ENCODE data around the gene NOP10. TPM values are rescaled to one million over a fixed set of nuclear protein-coding genes. Genes with fewer than 3 reads are reported as not detected.
"Not testable (repeated sequence)": the region's sequence is repeated elsewhere in the genome, so short reads cannot be mapped to it uniquely, and the experiment has no call there.

Gene NOP10
- 100 to 1,000 TPM; 285 to 303 TPM for total RNA-seq

GRCh38 chr15:34342737-34343575 lies at the start of gene NOP10, which contains the start of gene NUTM1:
Gene NOP10 (minus strand): TSS chr15:34343136. CDS start chr15:34343073, 63 bp downstream.
Gene NUTM1 (plus strand): TSS chr15:34343315. CDS start chr15:34343697, 382 bp downstream.
- Mint-ChIP-seq H3K27ac (no peak within 1 kb of the TSS), H3K9me3 (no peaks in the 10 kb centered on the region)

GRCh38 chr15:34389594-34390086 lies 46.7 kb upstream of the NOP10 start:
- H3K27ac Mint-ChIP-seq: not testable (repeated sequence)

More at GRCh38 chr15:34342737-34343575, at the start of gene NOP10, which contains the start of gene NUTM1:
- Mint-ChIP-seq H3K4me3 (no peak within 1 kb of the TSS), H3K27me3 (no peaks in the 10 kb centered on the region), H3K4me1 (peaks cover 23% of the 10 kb centered on the region), H3K36me3 (peaks cover 26% of the 10 kb centered on the region)
- peak; percentile 93 for DNase-seq

GRCh38 chr15:34381829-34382521 lies 39.0 kb upstream of the NOP10 start:
- not testable (repeated sequence) for H3K36me3 Mint-ChIP-seq, H3K27me3 Mint-ChIP-seq, H3K27ac Mint-ChIP-seq, DNase-seq, H3K9me3 Mint-ChIP-seq, H3K4me1 Mint-ChIP-seq, H3K4me3 Mint-ChIP-seq

More at GRCh38 chr15:34389594-34390086, 46.7 kb upstream of the NOP10 start:
- H3K4me3 Mint-ChIP-seq, H3K36me3 Mint-ChIP-seq, H3K27me3 Mint-ChIP-seq, H3K4me1 Mint-ChIP-seq, H3K9me3 Mint-ChIP-seq, DNase-seq: not testable (repeated sequence)

- H3K4me1 Mint-ChIP-seq, H3K36me3 Mint-ChIP-seq, H3K27me3 Mint-ChIP-seq, H3K9me3 Mint-ChIP-seq, H3K27ac Mint-ChIP-seq, H3K4me3 Mint-ChIP-seq, DNase-seq: not testable (repeated sequence)
These were observed 37.6 kb upstream of the NOP10 start for GRCh38 chr15:34380491-34380890.

GRCh38 chr15:34376856-34377255 lies 33.9 kb upstream of the NOP10 start:
- Mint-ChIP-seq H3K27me3 (no peaks in the 10 kb centered on the region), H3K36me3 (peaks cover 4% of the 10 kb centered on the region), H3K9me3 (no peaks in the 10 kb centered on the region), H3K4me1 (no peaks in the 10 kb centered on the region), H3K27ac (no peak overlapping the region), H3K4me3 (no peak overlapping the region)
- no peak for DNase-seq

GRCh38 chr15:34375541-34375940 lies 32.6 kb upstream of the NOP10 start:
- not testable (repeated sequence) for H3K36me3 Mint-ChIP-seq, H3K4me3 Mint-ChIP-seq, H3K27ac Mint-ChIP-seq, DNase-seq, H3K4me1 Mint-ChIP-seq, H3K9me3 Mint-ChIP-seq, H3K27me3 Mint-ChIP-seq

GRCh38 chr15:34374816-34375215 lies 31.9 kb upstream of the NOP10 start:
- Mint-ChIP-seq H3K36me3 (peaks cover 4% of the 10 kb centered on the region), H3K27ac (no peak overlapping the region), H3K27me3 (no peaks in the 10 kb centered on the region), H3K4me3 (no peak overlapping the region), H3K4me1 (peaks cover 5% of the 10 kb centered on the region), H3K9me3 (no peaks in the 10 kb centered on the region)
- DNase-seq: no peak

- Mint-ChIP-seq H3K4me3 (no peak overlapping the region), H3K27me3 (no peaks in the 10 kb centered on the region), H3K27ac (no peak overlapping the region), H3K36me3 (no peaks in the 10 kb centered on the region), H3K4me1 (peaks cover 8% of the 10 kb centered on the region), H3K9me3 (no peaks in the 10 kb centered on the region)
- DNase-seq: no peak
These were observed 31.0 kb upstream of the NOP10 start for GRCh38 chr15:34373951-34374350.

- no peaks in the 10 kb centered on the region for H3K27me3 Mint-ChIP-seq
- no peak for DNase-seq
- H3K4me3 Mint-ChIP-seq: no peak overlapping the region
- peaks cover 17% of the 10 kb centered on the region for H3K4me1 Mint-ChIP-seq
- H3K36me3 Mint-ChIP-seq: peaks cover 1% of the 10 kb centered on the region
- H3K9me3 Mint-ChIP-seq: no peaks in the 10 kb centered on the region
- H3K27ac Mint-ChIP-seq: no peak overlapping the region
These were observed 27.7 kb upstream of the NOP10 start for GRCh38 chr15:34370643-34371042.

- no peaks in the 10 kb centered on the region for H3K27me3 Mint-ChIP-seq
- no peaks in the 10 kb centered on the region for H3K9me3 Mint-ChIP-seq
- peaks cover 1% of the 10 kb centered on the region for H3K36me3 Mint-ChIP-seq
- no peak for DNase-seq
- H3K4me1 Mint-ChIP-seq: peaks cover 22% of the 10 kb centered on the region
- H3K27ac Mint-ChIP-seq: no peak overlapping the region
- H3K4me3 Mint-ChIP-seq: no peak overlapping the region
These were observed 27.2 kb upstream of the NOP10 start for GRCh38 chr15:34370129-34370528.

- H3K4me1 Mint-ChIP-seq: peaks cover 27% of the 10 kb centered on the region
- no peaks in the 10 kb centered on the region for H3K9me3 Mint-ChIP-seq
These were observed 24.5 kb upstream of the NOP10 start, which contains the start of gene LPCAT4 for GRCh38 chr15:34367101-34368081. Gene LPCAT4 (minus strand): TSS chr15:34367196. CDS start chr15:34367100, 96 bp downstream.

GRCh38 chr15:34366271-34367065 lies 23.5 kb upstream of the NOP10 start:
- no peaks in the 10 kb centered on the region for H3K27me3 Mint-ChIP-seq
- peak; percentile 64 for DNase-seq
- H3K36me3 Mint-ChIP-seq: peaks cover 12% of the 10 kb centered on the region
- H3K27ac Mint-ChIP-seq: peak overlapping the region; percentile 87
- peak overlapping the region; percentile 99 for H3K4me3 Mint-ChIP-seq
- no peaks in the 10 kb centered on the region for H3K9me3 Mint-ChIP-seq
- peaks cover 27% of the 10 kb centered on the region for H3K4me1 Mint-ChIP-seq

More at GRCh38 chr15:34367101-34368081, 24.5 kb upstream of the NOP10 start, which contains the start of gene LPCAT4:
- H3K27ac Mint-ChIP-seq: peak within 1 kb of the TSS; percentile 96
- peaks cover 9% of the 10 kb centered on the region for H3K36me3 Mint-ChIP-seq
- peak; percentile 92 for DNase-seq
- H3K4me3 Mint-ChIP-seq: peak within 1 kb of the TSS; percentile 99
- no peaks in the 10 kb centered on the region for H3K27me3 Mint-ChIP-seq

GRCh38 chr15:34365836-34366235 lies 22.9 kb upstream of the NOP10 start:
- DNase-seq: no peak
- no peaks in the 10 kb centered on the region for H3K9me3 Mint-ChIP-seq
- peak overlapping the region; percentile 99 for H3K4me3 Mint-ChIP-seq
- H3K27ac Mint-ChIP-seq: peak overlapping the region; percentile 16
- peaks cover 15% of the 10 kb centered on the region for H3K36me3 Mint-ChIP-seq
- no peaks in the 10 kb centered on the region for H3K27me3 Mint-ChIP-seq
- H3K4me1 Mint-ChIP-seq: peaks cover 27% of the 10 kb centered on the region
